Neural progenitor cell (in vitro differentiated cells): ENCODE measurements around the gene EHBP1. TPM values are rescaled to one million over a fixed set of nuclear protein-coding genes. Genes with fewer than 3 reads are reported as not detected.

Experiments
- DNase-seq: peaks from one replicate; pipeline ENCODE4 v3.0.0-alpha.2; 2016; ENCODE audit warnings: low spot score
- H2AFZ ChIP-seq: fragments of 200-600 bp; sonication (generic); replicated peaks from 2 replicates; pipeline ENCODE4 v1.6.1; 2016; ENCODE audit warnings: antibody characterized with exemption
- H3F3A ChIP-seq: fragments of 200-600 bp; sonication (generic); 2 replicates; pipeline ENCODE4 v1.6.1; 2016; ENCODE audit warnings: antibody characterized with exemption, low read depth
- H3K27ac ChIP-seq: fragments of 200-600 bp; sonication (generic); 2 replicates; pipeline ENCODE4 v1.5.1; 2016; ENCODE audit warnings: mild to moderate bottlenecking
- H3K27me3 ChIP-seq: fragments of 200-600 bp; sonication (generic); 2 replicates; pipeline ENCODE4 v1.6.1; 2016; ENCODE audit warnings: mild to moderate bottlenecking, moderate library complexity
- H3K36me3 ChIP-seq: fragments of 200-600 bp; sonication (generic); 2 replicates; pipeline ENCODE4 v1.5.1; 2016
- H3K4me1 ChIP-seq: fragments of 200-600 bp; sonication (generic); 2 replicates; pipeline ENCODE4 v1.6.1; 2016; ENCODE audit warnings: mixed run types
- H3K4me2 ChIP-seq: fragments of 200-600 bp; sonication (generic); 2 replicates; pipeline ENCODE4 v1.6.1; 2016
- H3K4me3 ChIP-seq: fragments of 200-600 bp; sonication (generic); 2 replicates; pipeline ENCODE4 v1.5.1; 2016
- H3K79me2 ChIP-seq: fragments of 200-600 bp; sonication (generic); 2 replicates; pipeline ENCODE4 v1.6.1; 2016; ENCODE audit warnings: low read depth
- H3K9ac ChIP-seq: fragments of 200-600 bp; sonication (generic); 2 replicates; pipeline ENCODE4 v1.6.1; 2016
- H3K9me3 ChIP-seq: fragments of 200-600 bp; sonication (generic); 2 replicates; pipeline ENCODE4 v1.5.1; 2016; ENCODE audit warnings: low read depth
- H4K20me1 ChIP-seq: fragments of 200-600 bp; sonication (generic); 2 replicates; pipeline ENCODE4 v1.6.1; 2016; ENCODE audit warnings: low read depth
- H3K27ac Mint-ChIP-seq: 3 replicates; pipeline ENCODE4 v1.8.0; 2021; ENCODE audit warnings: mixed read lengths
- H3K27me3 Mint-ChIP-seq: 2 replicates; pipeline ENCODE4 v1.8.0; 2022; ENCODE audit warnings: low read depth, mild to moderate bottlenecking, inconsistent platforms, moderate library complexity, mixed read lengths; ENCODE audit not compliant: insufficient read depth
- H3K36me3 Mint-ChIP-seq: 3 replicates; pipeline ENCODE4 v1.8.0; 2021; ENCODE audit warnings: mixed read lengths
- H3K4me1 Mint-ChIP-seq: 3 replicates; pipeline ENCODE4 v1.8.0; 2021; ENCODE audit warnings: mixed read lengths
- H3K4me3 Mint-ChIP-seq: 3 replicates; pipeline ENCODE4 v1.8.0; 2021; ENCODE audit warnings: mild to moderate bottlenecking, moderate library complexity, mixed read lengths
- H3K9me3 Mint-ChIP-seq: 3 replicates; pipeline ENCODE4 v1.8.0; 2020; ENCODE audit warnings: mixed read lengths
- EZH2 ChIP-seq: fragments of 200-600 bp; sonication (generic); IDR thresholded peaks from 2 replicates; pipeline ENCODE4 v1.6.1; 2017; ENCODE audit warnings: antibody characterized with exemption, mild to moderate bottlenecking, moderate library complexity
- EZH2phosphoT487 ChIP-seq: fragments of 200-600 bp; sonication (generic); IDR thresholded peaks from 2 replicates; pipeline ENCODE4 v1.6.1; 2017; ENCODE audit warnings: antibody characterized with exemption
- total RNA-seq: library from RNA; depleted of rRNA; stranded (reverse); fragments of >200 nt; gene quantifications from 2 replicates; pipeline ENCODE4 v1.2.3, GENCODE V29; 2015; ENCODE audit warnings: low replicate concordance
- TF ChIP-seq, protein P1 (sequence below): fragments of 200-600 bp; sonication (generic); IDR thresholded peaks from 2 replicates; pipeline ENCODE4 v1.5.1; 2017; ENCODE audit warnings: antibody characterized with exemption, mild to moderate bottlenecking

EHBP1 gene
- total RNA-seq, 1 donor from 2014 or later, result 65.8 TPM

- H2AFZ ChIP-seq, result no peak overlapping the region
- H3K27me3 Mint-ChIP-seq, result no peaks in the 10 kb centered on the region
Measured at GRCh38 chr2:62871506-62871905, 166.0 kb downstream of the EHBP1 start.

GRCh38 chr2:62873603-62874002 lies 168.1 kb downstream of the EHBP1 start:
- TF ChIP-seq EZH2phosphoT487 (no peak), EZH2 (no peak)
- TF ChIP-seq, protein P1, sequence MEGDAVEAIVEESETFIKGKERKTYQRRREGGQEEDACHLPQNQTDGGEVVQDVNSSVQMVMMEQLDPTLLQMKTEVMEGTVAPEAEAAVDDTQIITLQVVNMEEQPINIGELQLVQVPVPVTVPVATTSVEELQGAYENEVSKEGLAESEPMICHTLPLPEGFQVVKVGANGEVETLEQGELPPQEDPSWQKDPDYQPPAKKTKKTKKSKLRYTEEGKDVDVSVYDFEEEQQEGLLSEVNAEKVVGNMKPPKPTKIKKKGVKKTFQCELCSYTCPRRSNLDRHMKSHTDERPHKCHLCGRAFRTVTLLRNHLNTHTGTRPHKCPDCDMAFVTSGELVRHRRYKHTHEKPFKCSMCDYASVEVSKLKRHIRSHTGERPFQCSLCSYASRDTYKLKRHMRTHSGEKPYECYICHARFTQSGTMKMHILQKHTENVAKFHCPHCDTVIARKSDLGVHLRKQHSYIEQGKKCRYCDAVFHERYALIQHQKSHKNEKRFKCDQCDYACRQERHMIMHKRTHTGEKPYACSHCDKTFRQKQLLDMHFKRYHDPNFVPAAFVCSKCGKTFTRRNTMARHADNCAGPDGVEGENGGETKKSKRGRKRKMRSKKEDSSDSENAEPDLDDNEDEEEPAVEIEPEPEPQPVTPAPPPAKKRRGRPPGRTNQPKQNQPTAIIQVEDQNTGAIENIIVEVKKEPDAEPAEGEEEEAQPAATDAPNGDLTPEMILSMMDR, result no peak
- H3K79me2 ChIP-seq, result no peaks in the 10 kb centered on the region
- peaks cover 67% of the 10 kb centered on the region for H3K36me3 Mint-ChIP-seq

More at GRCh38 chr2:62871506-62871905, 166.0 kb downstream of the EHBP1 start:
- Histone ChIP-seq H3K9ac (no peak overlapping the region), H3K27ac (no peak overlapping the region), H3K36me3 (peaks cover 27% of the 10 kb centered on the region), H4K20me1 (no peaks in the 10 kb centered on the region), H3K4me1 (no peaks in the 10 kb centered on the region), H3K27me3 (no peaks in the 10 kb centered on the region), H3K79me2 (no peaks in the 10 kb centered on the region), H3F3A (no peaks in the 10 kb centered on the region), H3K9me3 (no peaks in the 10 kb centered on the region), H3K4me2 (no peak overlapping the region), H3K4me3 (no peak overlapping the region)
- Mint-ChIP-seq H3K4me1 (no peaks in the 10 kb centered on the region), H3K4me3 (no peak overlapping the region), H3K36me3 (peaks cover 54% of the 10 kb centered on the region), H3K9me3 (peaks cover 34% of the 10 kb centered on the region), H3K27ac (no peak overlapping the region)
- TF ChIP-seq, protein P1, result no peak
- TF ChIP-seq EZH2phosphoT487 (no peak), EZH2 (no peak)
- DNase-seq, result no peak

GRCh38 chr2:62874881-62875383 lies 169.4 kb downstream of the EHBP1 start:
- Histone ChIP-seq H3F3A (no peaks in the 10 kb centered on the region), H3K79me2 (no peaks in the 10 kb centered on the region), H3K36me3 (peaks cover 25% of the 10 kb centered on the region), H3K4me3 (no peak overlapping the region), H4K20me1 (no peaks in the 10 kb centered on the region), H3K9me3 (no peaks in the 10 kb centered on the region), H3K27me3 (no peaks in the 10 kb centered on the region), H2AFZ (no peak overlapping the region), H3K27ac (no peak overlapping the region), H3K4me2 (no peak overlapping the region), H3K4me1 (no peaks in the 10 kb centered on the region), H3K9ac (no peak overlapping the region)
- Mint-ChIP-seq H3K4me1 (no peaks in the 10 kb centered on the region), H3K27me3 (no peaks in the 10 kb centered on the region), H3K9me3 (peaks cover 59% of the 10 kb centered on the region), H3K27ac (no peak overlapping the region), H3K36me3 (peaks cover 75% of the 10 kb centered on the region), H3K4me3 (no peak overlapping the region)
- DNase-seq, result no peak
- TF ChIP-seq EZH2 (no peak), EZH2phosphoT487 (no peak)
- TF ChIP-seq, protein P1, result no peak

More at GRCh38 chr2:62873603-62874002, 168.1 kb downstream of the EHBP1 start:
- no peak for DNase-seq
- no peak overlapping the region for H3K27ac ChIP-seq
- H3K9me3 ChIP-seq, result no peaks in the 10 kb centered on the region
- peaks cover 25% of the 10 kb centered on the region for H3K36me3 ChIP-seq
- Mint-ChIP-seq H3K9me3 (peaks cover 50% of the 10 kb centered on the region), H3K4me3 (no peak overlapping the region), H3K27me3 (no peaks in the 10 kb centered on the region), H3K4me1 (no peaks in the 10 kb centered on the region), H3K27ac (no peak overlapping the region)
- no peak overlapping the region for H3K4me3 ChIP-seq
- no peak overlapping the region for H3K9ac ChIP-seq
- no peaks in the 10 kb centered on the region for H4K20me1 ChIP-seq
- no peak overlapping the region for H2AFZ ChIP-seq
- no peak overlapping the region for H3K4me2 ChIP-seq
- H3K27me3 ChIP-seq, result no peaks in the 10 kb centered on the region
- no peaks in the 10 kb centered on the region for H3F3A ChIP-seq
- H3K4me1 ChIP-seq, result no peaks in the 10 kb centered on the region
